ENCODE data around the gene FOXP1. TPM values are rescaled to one million over a fixed set of nuclear protein-coding genes. Genes with fewer than 3 reads are reported as not detected.
A peak's percentile ranks its signal among the peaks of the same experiment; 100 is the strongest.

Gene FOXP1
- total RNA-seq, 1 donor from 2014 or later, result 41.2 TPM

- intact Hi-C loops (cut with micrococcal nuclease), result no loop called here
- Histone ChIP-seq H3K36me3 (peaks cover 31% of the 10 kb centered on the region), H3K27ac (replicated peaks) (peak overlapping the region; percentile 96), H3K9me3 (replicated peaks) (no peaks in the 10 kb centered on the region), H3K4me3 (no peak overlapping the region), H3K27me3 (ENCODE audit: low read depth) (no peaks in the 10 kb centered on the region), H3K4me1 (peaks cover 98% of the 10 kb centered on the region)
- TF ChIP-seq, protein P1, sequence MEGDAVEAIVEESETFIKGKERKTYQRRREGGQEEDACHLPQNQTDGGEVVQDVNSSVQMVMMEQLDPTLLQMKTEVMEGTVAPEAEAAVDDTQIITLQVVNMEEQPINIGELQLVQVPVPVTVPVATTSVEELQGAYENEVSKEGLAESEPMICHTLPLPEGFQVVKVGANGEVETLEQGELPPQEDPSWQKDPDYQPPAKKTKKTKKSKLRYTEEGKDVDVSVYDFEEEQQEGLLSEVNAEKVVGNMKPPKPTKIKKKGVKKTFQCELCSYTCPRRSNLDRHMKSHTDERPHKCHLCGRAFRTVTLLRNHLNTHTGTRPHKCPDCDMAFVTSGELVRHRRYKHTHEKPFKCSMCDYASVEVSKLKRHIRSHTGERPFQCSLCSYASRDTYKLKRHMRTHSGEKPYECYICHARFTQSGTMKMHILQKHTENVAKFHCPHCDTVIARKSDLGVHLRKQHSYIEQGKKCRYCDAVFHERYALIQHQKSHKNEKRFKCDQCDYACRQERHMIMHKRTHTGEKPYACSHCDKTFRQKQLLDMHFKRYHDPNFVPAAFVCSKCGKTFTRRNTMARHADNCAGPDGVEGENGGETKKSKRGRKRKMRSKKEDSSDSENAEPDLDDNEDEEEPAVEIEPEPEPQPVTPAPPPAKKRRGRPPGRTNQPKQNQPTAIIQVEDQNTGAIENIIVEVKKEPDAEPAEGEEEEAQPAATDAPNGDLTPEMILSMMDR (IDR thresholded peaks at IDR 0.05; ENCODE audit: borderline replicate concordance), result no peak
- no peak for DNase-seq
These were observed 533.4 kb downstream of the FOXP1 start for GRCh38 chr3:71050166-71050537.

DNA sequence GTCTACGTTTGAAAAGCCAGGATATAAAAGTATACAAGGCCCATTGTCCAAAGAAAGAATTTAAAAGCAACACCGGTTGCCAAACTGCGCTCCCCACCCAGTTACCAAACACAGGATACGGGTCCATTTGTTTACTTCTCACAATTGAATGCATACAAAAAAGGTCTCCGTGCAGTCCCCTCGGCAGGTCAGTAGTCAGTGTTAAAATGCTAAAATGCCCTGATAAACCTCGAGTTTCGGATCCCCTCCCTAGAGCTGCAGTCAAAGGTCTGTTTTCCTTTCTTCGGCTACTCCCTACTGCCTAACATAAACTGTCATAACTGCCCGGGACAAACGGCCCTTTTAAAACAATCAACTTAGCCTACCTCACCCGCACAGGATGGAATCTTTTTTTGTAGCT lies 534.6 kb downstream of the FOXP1 start:
- intact Hi-C loops (cut with micrococcal nuclease), result no loop called here
- Histone ChIP-seq H3K27ac (replicated peaks) (peak overlapping the region; percentile 96), H3K27me3 (ENCODE audit: low read depth) (no peaks in the 10 kb centered on the region), H3K9me3 (replicated peaks) (no peaks in the 10 kb centered on the region), H3K4me3 (peak overlapping the region; percentile 12), H3K36me3 (peaks cover 42% of the 10 kb centered on the region), H3K4me1 (peaks cover 91% of the 10 kb centered on the region)
- no peak for DNase-seq
- TF ChIP-seq, protein P1 (IDR thresholded peaks at IDR 0.05; ENCODE audit: borderline replicate concordance), result no peak

GRCh38 chr3:71047616-71048531 lies 535.7 kb downstream of the FOXP1 start:
- Histone ChIP-seq H3K36me3 (peaks cover 53% of the 10 kb centered on the region), H3K27me3 (ENCODE audit: low read depth) (no peaks in the 10 kb centered on the region), H3K4me3 (peak overlapping the region; percentile 12), H3K4me1 (peaks cover 80% of the 10 kb centered on the region), H3K27ac (replicated peaks) (peak overlapping the region; percentile 96), H3K9me3 (replicated peaks) (no peaks in the 10 kb centered on the region)
- intact Hi-C loops (cut with micrococcal nuclease), result no loop called here
- no peak for DNase-seq
- TF ChIP-seq, protein P1 (IDR thresholded peaks at IDR 0.05; ENCODE audit: borderline replicate concordance), result no peak

- Histone ChIP-seq H3K4me3 (no peak overlapping the region), H3K4me1 (peaks cover 76% of the 10 kb centered on the region), H3K9me3 (replicated peaks) (no peaks in the 10 kb centered on the region), H3K27me3 (ENCODE audit: low read depth) (no peaks in the 10 kb centered on the region), H3K36me3 (peaks cover 53% of the 10 kb centered on the region), H3K27ac (replicated peaks) (peak overlapping the region; percentile 96)
- TF ChIP-seq, protein P1 (IDR thresholded peaks at IDR 0.05; ENCODE audit: borderline replicate concordance), result no peak
- no peak for DNase-seq
- intact Hi-C loops (cut with micrococcal nuclease), result no loop called here
These were observed 536.7 kb downstream of the FOXP1 start for GRCh38 chr3:71046791-71047190.

- Histone ChIP-seq H3K27me3 (ENCODE audit: low read depth) (no peaks in the 10 kb centered on the region), H3K4me1 (peaks cover 67% of the 10 kb centered on the region), H3K27ac (replicated peaks) (peak overlapping the region; percentile 96), H3K9me3 (replicated peaks) (no peaks in the 10 kb centered on the region), H3K36me3 (peaks cover 53% of the 10 kb centered on the region), H3K4me3 (no peak overlapping the region)
- TF ChIP-seq, protein P1 (IDR thresholded peaks at IDR 0.05; ENCODE audit: borderline replicate concordance), result no peak
- intact Hi-C loops (cut with micrococcal nuclease), result no loop called here
- no peak for DNase-seq
These were observed 537.6 kb downstream of the FOXP1 start for GRCh38 chr3:71045917-71046282.
